C4-2B (cell line): ENCODE results near the gene FRS3.

Source experiments
- CTCF ChIP-seq: fragments of 450-650 bp; conservative IDR thresholded peaks from 2 replicates; pipeline ENCODE4 v1.5.1; 2017; ENCODE audit warnings: mild to moderate bottlenecking
- ZFX ChIP-seq: fragments of 450-650 bp; IDR thresholded peaks from 2 replicates; pipeline ENCODE4 v1.6.1; 2017

- no peak for TF ChIP-seq CTCF
- no peak for TF ChIP-seq ZFX
Observed at GRCh38 chr6:41729624-41730023, 50.1 kb downstream of the FRS3 start.
